Gastroesophageal sphincter (tissue), 3 donors: ENCODE results near the gene PARD3.

ENCODE experiments used
- CTCF ChIP-seq, 4 experiments: fragments of 200-600 bp in 2 of 4; fragments of 450-650 bp in 2 of 4; sonication (generic) in 1 of 4; IDR thresholded peaks; one replicate each; pipeline ENCODE4 v1.5.1; 2017 to 2019; ENCODE audit warnings: antibody characterized with exemption in 4 of 4, mild to moderate bottlenecking in 2 of 4, moderate library complexity in 2 of 4
- EP300 ChIP-seq: sonication (generic); formaldehyde crosslinking; IDR thresholded peaks from one replicate; pipeline ENCODE4 v1.6.1; 2017; ENCODE audit warnings: antibody characterized with exemption, mild to moderate bottlenecking
- POLR2A ChIP-seq, 2 donors: fragments of 450-650 bp; IDR thresholded peaks; one replicate each; pipeline ENCODE4 v1.6.1; 2017; ENCODE audit warnings: antibody characterized with exemption in 2 of 2, mild to moderate bottlenecking in 2 of 2, moderate library complexity in 1 of 2
- POLR2AphosphoS5 ChIP-seq: sonication (generic); formaldehyde crosslinking; IDR thresholded peaks from one replicate; pipeline ENCODE4 v1.6.1; 2017; ENCODE audit warnings: antibody characterized with exemption

- TF ChIP-seq CTCF (IDR thresholded peaks at IDR 0.05) (no peak), POLR2A (IDR thresholded peaks at IDR 0.05) (no peak), POLR2AphosphoS5 (no peak), EP300 (no peak)
Observed at GRCh38 chr10:34313888-34314287, 501.2 kb downstream of the PARD3 start.
